SIG-M5 (cell line): ENCODE results near the gene AOX1.
"Not testable (repeated sequence)": the region's sequence is repeated elsewhere in the genome, so short reads cannot be mapped to it uniquely, and the experiment has no call there.

Experiments
- DNase-seq: peaks from one replicate; lab custom pipeline; 2025; lab: John Stamatoyannopoulos, UW

AOX1 gene

GRCh38 chr2:200667413-200667812 is 81.6 kb downstream of the AOX1 start:
- DNase-seq = no peak

GRCh38 chr2:200668478-200668877 is 82.7 kb downstream of the AOX1 start:
- no peak for DNase-seq

- no peak for DNase-seq
Observed at GRCh38 chr2:200669308-200669707, 83.5 kb downstream of the AOX1 start.

- DNase-seq = no peak
Observed at GRCh38 chr2:200670313-200670712, 84.5 kb downstream of the AOX1 start.

GRCh38 chr2:200670751-200671150 is 84.9 kb downstream of the AOX1 start:
- DNase-seq = no peak

GRCh38 chr2:200673191-200673590 is 87.4 kb downstream of the AOX1 start:
- DNase-seq = no peak

GRCh38 chr2:200674837-200675236 is 89.0 kb downstream of the AOX1 start:
- no peak for DNase-seq

GRCh38 chr2:200677171-200677570 is 91.4 kb downstream of the AOX1 start:
- no peak for DNase-seq

GRCh38 chr2:200677721-200678532 is 92.1 kb downstream of the AOX1 start:
- DNase-seq = no peak

- DNase-seq = no peak
Observed at GRCh38 chr2:200679127-200679526, 93.3 kb downstream of the AOX1 start.

- DNase-seq = no peak
Observed at GRCh38 chr2:200679535-200679934, 93.7 kb downstream of the AOX1 start.

- DNase-seq = no peak
Observed at GRCh38 chr2:200681697-200682096, 95.9 kb downstream of the AOX1 start.

GRCh38 chr2:200682407-200682806 is 96.6 kb downstream of the AOX1 start:
- not testable (repeated sequence) for DNase-seq

- no peak for DNase-seq
Observed at GRCh38 chr2:200687922-200688920, 102.4 kb downstream of the AOX1 start.

- DNase-seq = no peak
Observed at GRCh38 chr2:200689115-200689514, 103.3 kb downstream of the AOX1 start.

GRCh38 chr2:200693836-200694470 is 108.1 kb downstream of the AOX1 start:
- DNase-seq = no peak

- DNase-seq = peak; percentile 12
Observed at GRCh38 chr2:200695191-200695590, 109.4 kb downstream of the AOX1 start.

- DNase-seq = peak; percentile 23
Observed at GRCh38 chr2:200695601-200696000, 109.8 kb downstream of the AOX1 start.

GRCh38 chr2:200698217-200698616 is 112.4 kb downstream of the AOX1 start:
- DNase-seq = no peak

- no peak for DNase-seq
Observed at GRCh38 chr2:200699310-200699709, 113.5 kb downstream of the AOX1 start.

GRCh38 chr2:200700856-200701255 is 115.0 kb downstream of the AOX1 start:
- DNase-seq = no peak

- no peak for DNase-seq
Observed at GRCh38 chr2:200702044-200702443, 116.2 kb downstream of the AOX1 start.
